Stimulated activated CD4-positive, alpha-beta T cell treated with anti-CD3 and anti-CD28 coated beads, Interleukin-4, amount 100 ng/mL, for 48 hours (primary cell): ENCODE measurements around the gene SLC5A10.
"Not testable (repeated sequence)": the region's sequence is repeated elsewhere in the genome, so short reads cannot be mapped to it uniquely, and the experiment has no call there.

Source experiments
- DNase-seq, 2 donors: peaks; one replicate each; pipeline ENCODE4 v3.0.0-alpha.2; 2020; ENCODE audit warnings: low read depth in 2 of 2

The SLC5A10 gene

DNA sequence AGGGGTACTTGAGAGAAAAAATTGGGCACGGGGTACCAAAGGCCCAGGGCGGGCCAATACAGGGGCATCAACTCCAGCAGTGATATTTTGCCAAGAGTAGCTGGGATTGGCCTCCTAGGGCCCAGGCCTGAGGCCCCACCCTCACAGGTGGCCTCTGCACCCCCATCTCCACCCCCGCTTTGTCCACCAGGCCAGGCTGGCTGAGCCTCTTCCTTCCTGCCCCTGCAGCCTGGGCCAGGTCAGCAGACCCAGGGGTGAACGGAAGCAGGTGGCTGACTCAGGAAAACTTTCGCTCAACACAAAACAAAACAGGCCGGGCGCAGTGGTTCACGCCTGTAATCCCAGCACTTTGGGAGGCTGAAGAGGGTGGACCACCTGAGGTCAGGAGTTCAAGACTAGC is 91.1 kb downstream of the SLC5A10 start:
- DNase-seq: not testable (repeated sequence)

DNA sequence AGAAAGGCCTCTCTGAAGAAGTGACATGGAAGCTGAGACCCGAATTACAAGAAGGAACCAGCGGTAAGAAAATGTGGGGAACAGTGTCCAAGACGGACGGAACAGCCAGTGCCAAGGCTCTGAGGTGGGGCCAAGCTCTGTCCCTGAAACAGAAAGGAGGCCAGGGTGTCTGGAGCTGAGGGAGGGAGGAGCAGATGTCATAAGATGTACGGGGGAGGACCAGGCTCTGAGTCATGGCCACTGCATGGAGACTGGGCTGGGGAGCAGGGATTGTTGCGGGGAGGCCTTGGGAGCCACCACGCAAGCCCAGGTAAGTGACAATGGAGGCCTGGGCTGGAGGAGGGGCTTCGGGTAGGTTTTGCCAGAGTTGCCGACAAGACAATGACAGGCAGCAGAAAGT is 92.7 kb downstream of the SLC5A10 start:
- not testable (repeated sequence) for DNase-seq

DNA sequence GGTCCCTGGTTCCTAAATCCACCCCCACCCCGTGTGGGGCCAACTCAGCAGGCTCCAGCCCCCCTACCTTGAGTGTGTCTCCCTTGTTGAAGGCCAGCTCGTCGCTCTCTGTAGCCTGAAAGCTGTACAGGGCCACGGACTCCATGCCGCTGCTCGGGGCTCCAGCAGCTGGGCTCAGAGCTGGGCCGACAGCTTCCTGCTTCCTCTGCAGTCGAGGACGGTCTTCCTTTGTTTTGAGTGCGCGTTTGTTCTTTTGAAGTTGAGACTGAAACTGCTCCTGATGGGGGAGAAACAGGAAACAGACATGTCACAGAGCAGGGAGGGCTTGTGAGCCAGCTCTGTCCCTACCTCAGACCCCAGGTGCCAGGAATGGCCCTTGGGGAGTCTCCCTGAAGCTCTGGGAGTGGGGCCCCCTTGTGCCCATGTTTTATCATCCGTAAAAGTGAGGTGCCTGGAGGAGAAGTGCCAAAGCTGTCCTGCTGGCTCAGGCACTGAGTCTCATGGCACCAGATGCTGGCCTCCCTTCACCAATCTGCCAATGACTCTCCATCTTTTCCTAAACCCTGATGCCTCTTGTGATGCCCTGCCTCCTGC is 94.9 kb downstream of the SLC5A10 start, which contains the start of gene GRAP:
TSS of gene GRAP (minus strand) at position 176 of the 594 bp plus-strand sequence. CDS start at position 145, 31 bp downstream.
- DNase-seq: not testable (repeated sequence)

DNA sequence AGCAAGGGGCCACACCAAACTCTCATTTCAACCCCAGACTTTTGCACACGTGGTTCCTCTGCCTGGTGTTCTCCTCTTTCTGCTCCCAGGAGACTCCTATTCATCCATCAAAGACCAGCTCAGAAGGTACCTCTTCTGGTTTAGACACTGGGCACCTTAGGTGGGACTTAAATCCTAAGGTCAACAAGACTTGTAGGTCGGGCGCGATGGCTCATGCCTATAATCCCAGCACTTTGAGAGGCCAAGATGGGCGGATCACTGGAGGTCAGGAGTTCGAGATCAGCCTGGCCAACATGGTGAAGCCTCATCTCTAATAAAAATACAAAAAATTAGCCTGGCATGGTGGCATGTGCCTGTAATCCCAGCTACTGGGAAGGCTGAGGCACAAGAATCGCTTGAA is 95.5 kb downstream of the SLC5A10 start:
- DNase-seq: not testable (repeated sequence)

DNA sequence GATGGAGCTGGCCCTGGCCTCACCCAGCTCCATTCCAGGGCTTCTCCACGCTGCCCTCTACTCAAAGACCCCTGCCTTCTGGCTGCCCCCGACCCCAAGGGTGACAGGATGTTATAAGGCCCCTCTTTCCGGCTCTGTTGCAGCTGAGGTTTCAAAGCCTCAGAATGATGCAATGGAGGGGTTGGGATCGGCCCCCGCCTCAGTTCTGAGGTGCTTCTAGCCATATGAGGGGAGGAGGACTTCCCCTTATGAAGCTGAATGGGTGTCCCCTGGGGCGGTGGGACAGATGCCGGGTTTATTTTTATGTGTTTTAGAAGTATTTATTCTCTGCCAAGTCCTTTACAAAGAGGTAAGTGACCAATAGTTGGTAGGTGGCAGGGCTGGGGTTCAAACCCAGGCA is 96.9 kb downstream of the SLC5A10 start:
- DNase-seq: not testable (repeated sequence)

DNA sequence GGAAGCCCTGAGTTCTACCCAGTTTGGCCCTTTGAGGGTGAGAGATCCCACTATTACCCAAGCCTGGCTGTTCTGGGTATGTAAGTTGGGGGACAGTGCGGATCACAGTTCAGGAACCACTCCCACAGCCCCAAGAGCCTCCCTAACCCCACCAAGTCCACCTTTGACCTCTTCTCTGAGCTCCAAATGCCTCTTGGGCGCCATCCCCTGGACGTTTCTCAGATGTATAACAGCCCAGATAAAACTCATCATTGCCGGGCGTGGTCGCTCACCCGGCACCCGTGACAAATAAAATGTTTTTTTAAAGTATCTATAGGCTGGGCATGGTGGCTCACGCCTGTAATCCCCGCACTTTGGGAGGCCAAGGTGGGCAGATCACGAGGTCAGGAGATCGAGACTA is 103.5 kb downstream of the SLC5A10 start:
- DNase-seq: not testable (repeated sequence)

DNA sequence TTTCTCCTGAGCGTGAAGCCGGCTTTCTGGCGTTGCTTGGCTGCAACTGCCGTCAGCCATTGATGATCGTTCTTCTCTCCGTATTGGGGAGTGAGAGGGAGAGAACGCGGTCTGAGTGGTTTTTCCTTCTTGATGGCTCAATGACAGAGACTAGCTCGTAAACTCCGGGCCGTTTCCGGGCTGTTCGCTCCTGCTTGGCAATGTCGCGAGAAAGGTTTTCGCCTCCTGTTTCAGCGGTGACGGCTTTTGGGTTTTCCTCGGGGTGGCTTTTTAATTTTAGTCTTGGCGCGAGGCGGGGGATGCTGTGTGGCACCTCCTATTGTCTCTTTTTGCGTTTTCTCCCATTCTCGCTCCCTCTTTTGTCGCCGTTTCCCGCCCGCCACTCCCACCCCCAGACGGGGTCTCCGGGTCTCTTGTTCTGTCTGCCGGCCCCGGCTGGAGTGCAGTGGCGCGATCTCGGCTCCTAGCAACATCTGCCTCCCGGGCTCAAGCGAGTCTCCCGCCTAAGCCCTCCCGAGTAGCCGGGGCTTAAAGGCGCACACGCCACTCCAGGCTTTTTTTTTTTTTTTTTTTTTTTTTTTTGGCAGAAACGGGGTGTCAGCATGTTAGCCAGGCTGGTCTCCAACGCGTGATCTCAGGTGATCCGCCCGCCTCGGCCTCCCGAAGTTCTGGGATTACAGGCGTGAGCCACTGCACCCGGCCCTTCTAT is 110.2 kb downstream of the SLC5A10 start:
- DNase-seq: not testable (repeated sequence)

DNA sequence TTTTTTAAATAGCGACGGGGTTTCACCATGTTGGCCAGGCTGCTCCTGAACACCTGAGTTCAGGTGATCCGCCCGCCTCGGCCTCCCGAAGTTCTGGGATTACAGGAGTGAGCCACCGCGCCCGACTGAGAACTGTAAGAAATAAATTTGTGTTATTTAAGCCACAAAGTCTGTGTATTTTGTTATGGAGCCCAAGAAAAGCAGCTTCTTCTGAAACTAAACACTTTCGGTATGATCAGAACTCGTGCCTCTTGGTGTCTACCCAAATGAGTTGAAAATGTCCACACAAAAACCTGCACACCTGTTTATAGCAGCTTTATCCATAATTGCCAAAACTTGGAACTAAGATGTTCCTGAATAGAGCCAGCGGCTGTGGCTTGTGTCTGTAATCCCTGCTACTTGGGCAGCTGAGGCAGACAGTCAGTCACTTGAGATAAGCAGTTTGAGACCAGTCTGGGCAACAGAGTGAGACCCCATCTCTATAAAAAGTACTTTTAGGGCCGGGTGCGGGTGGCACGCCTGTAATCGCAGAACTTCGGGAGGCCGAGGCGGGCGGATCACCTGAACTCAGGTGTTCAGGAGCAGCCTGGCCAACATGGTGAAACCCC is 110.9 kb downstream of the SLC5A10 start:
- not testable (repeated sequence) for DNase-seq

DNA sequence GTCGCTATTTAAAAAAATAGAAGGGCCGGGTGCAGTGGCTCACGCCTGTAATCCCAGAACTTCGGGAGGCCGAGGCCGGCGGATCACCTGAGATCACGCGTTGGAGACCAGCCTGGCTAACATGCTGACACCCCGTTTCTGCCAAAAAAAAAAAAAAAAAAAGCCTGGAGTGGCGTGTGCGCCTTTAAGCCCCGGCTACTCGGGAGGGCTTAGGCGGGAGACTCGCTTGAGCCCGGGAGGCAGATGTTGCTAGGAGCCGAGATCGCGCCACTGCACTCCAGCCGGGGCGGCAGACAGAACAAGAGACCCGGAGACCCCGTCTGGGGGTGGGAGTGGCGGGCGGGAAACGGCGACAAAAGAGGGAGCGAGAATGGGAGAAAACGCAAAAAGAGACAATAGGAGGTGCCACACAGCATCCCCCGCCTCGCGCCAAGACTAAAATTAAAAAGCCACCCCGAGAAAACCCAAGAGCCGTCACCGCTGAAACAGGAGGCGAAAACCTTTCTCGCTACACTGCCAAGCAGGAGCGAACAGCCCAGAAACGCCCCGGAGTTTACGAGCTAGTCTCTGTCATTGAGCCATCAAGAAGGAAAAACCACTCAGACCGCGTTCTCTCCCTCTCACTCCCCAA is 111.5 kb downstream of the SLC5A10 start:
- DNase-seq: peak; percentile 71 to 93

DNA sequence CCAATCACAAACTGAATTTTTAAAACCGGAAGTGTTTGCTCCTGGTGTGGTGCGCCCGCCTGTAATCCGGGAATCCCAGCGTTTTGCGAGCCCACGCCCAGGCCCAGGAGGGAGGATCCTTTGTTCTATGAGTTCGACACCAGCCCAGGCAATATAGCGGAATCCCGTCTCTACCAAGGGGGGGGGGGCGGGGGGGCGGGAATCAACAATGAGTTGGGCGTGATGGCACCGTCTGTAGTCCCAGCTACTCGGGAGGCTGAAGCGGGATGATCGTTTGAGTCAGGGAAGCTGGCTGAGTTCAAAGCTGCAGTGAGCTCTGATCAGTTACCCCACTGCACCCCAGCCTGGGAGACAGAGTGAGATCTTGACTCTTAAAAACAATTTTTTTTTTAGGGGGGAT is 112.4 kb downstream of the SLC5A10 start:
- not testable (repeated sequence) for DNase-seq

DNA sequence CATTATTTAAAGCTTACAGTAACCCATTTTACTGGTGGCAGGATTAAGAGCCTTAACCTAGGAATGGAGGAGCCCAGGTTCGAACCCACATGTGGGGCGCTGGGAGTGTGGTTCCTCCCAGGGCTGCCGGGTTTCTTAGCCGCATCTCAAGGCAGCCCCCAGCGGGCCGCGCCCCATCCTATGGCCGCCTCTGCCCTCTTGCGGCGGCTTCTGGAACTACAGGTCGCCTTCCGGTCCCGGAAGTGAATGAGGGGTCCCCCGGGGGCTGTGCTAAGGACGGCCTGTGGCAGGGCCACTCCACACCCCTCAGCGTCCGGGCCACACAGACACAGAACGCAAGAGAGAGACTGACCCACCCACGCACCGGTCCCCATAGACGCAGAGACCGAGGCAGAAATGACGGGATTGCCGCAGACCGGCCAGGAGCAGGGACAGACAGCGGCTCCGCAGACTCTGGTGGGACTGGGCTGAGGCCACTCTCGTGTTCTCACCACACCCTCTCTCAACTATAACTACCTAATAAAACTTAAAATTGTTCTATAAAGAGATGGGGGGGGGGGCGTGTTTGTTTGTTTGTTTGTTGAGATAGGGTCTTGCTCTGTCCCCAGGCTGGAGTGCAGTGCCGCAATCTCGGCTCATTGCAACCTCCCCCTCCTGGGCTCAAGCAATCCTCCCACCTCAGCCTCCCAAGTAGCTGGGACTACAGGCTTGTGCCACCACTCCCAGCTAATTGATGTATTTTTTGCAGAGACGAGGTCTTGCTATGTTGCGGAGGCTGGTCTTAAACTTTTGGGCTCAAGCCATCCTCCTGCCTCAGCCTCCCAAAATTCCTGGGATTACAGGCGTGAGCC is 118.6 kb downstream of the SLC5A10 start:
- DNase-seq: not testable (repeated sequence)
